ENCODE measurements around the gene RPL6.
"Not testable (repeated sequence)": the region's sequence is repeated elsewhere in the genome, so short reads cannot be mapped to it uniquely, and the experiment has no call there.

Gene RPL6

DNA sequence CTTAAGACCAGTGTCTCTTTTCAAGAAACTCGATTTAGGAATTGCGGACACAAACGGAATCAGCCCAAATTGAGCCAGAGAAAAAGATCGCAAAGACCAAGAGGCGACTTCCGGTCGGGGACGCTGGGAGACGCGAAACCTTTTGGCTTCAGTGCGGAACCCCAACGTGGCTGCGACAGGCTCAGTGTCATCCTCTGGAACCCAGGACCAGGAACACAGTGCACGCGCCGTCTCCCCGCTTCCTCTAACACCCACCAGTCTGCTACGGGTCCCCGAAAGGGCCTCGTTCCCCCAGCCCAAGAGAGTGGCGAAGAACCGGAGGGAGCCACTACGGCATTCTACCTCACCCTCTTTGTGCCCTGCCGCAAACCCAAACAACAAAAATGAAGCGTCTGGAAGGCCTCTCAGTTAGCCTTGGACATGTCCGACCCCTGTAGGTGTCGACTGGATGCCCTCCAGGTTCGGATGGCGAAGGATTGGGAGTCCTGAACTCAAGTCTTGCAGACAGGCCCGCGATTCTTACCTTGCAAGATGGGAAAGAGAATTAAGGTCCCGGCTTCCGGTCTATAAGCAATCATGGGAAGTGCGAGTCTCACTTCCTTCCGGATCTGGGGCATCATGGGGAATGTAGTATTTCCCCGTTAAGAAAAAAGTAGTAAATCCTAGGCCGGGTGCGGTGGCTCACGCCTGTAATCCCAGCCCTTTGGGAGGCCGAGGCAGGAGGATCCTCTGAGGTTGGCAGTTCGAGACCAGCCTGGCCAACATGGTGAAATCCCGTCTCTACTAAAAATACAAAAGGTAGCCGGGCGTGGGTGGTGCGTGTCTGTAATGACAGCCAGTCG lies at the start of gene RPL6:
TSS of gene RPL6 (minus strand) at position 542 of the 842 bp plus-strand sequence. CDS start 949 bp downstream, outside the sequence.
- peak within 1 kb of the TSS; percentile 79 for H3K4me3 ChIP-seq (ENCODE audit: low read length)

DNA sequence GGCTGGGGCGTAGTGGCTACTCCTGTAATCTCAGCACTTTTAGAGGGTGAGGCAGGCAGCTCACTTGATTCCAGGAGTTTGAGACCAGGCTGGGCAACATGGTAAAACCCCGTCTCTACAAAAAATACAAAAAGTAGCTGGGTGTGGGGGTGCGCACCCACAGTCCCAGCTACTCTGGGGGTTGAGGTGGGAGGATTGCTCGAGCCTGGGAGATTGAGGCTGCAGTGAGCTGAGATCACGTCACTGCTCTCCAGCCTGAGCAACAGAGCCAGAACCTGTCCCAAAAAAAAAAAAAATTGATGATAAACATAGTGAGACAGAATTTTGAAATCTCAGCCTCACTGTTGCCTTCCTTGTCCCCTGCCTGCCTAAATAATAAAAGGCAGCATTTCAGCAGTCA lies 49.3 kb upstream of the RPL6 start:
- no peaks in the 10 kb centered on the region for H3K27me3 ChIP-seq (ENCODE audit: insufficient read depth, low read length)
- peaks cover 38% of the 10 kb centered on the region for H3K36me3 ChIP-seq (ENCODE audit: insufficient read depth, low read length)
- no peak overlapping the region for H3K4me3 ChIP-seq (ENCODE audit: low read length)
- H3K9me3 ChIP-seq (ENCODE audit: low read length), result peaks cover 3% of the 10 kb centered on the region
- H2AFZ ChIP-seq (ENCODE audit: low read depth, low read length), result no peak overlapping the region
- peaks cover 10% of the 10 kb centered on the region for H3K4me1 ChIP-seq (ENCODE audit: insufficient read depth, low read length)

More for the DNA sequence above, at the start of gene RPL6:
- H3K27me3 ChIP-seq (ENCODE audit: insufficient read depth, low read length), result no peaks in the 10 kb centered on the region
- H2AFZ ChIP-seq (ENCODE audit: low read depth, low read length), result peak within 1 kb of the TSS; percentile 24
- peaks cover 40% of the 10 kb centered on the region for H3K36me3 ChIP-seq (ENCODE audit: insufficient read depth, low read length)
- peaks cover 17% of the 10 kb centered on the region for H3K4me1 ChIP-seq (ENCODE audit: insufficient read depth, low read length)
- no peaks in the 10 kb centered on the region for H3K9me3 ChIP-seq (ENCODE audit: low read length)

DNA sequence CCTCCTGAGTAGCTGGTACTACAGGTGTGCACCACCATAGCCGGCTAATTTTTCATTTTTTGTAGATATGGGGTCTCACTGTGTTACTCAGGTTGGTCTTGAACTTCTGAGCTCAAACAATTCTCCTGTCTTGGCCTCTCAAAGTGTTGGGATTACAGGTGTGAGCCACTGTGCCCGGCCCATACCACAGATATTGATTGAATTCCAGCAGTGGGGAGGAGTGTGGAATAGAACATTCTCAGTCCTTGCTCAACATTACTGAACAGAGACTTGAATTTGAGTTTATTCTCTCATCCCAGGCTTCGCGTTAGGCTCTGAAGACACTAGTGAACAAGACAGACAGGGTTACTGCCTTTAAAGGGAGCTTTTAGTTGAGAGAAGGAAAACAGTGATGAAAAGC lies 48.9 kb upstream of the RPL6 start:
- Histone ChIP-seq H3K27me3 (ENCODE audit: insufficient read depth, low read length) (no peaks in the 10 kb centered on the region), H3K9me3 (ENCODE audit: low read length) (peaks cover 3% of the 10 kb centered on the region), H3K36me3 (ENCODE audit: insufficient read depth, low read length) (peaks cover 41% of the 10 kb centered on the region), H3K4me3 (ENCODE audit: low read length) (no peak overlapping the region), H3K4me1 (ENCODE audit: insufficient read depth, low read length) (peaks cover 10% of the 10 kb centered on the region), H2AFZ (ENCODE audit: low read depth, low read length) (no peak overlapping the region)

- Histone ChIP-seq H3K36me3 (ENCODE audit: insufficient read depth, low read length) (peaks cover 48% of the 10 kb centered on the region), H3K4me1 (ENCODE audit: insufficient read depth, low read length) (peaks cover 10% of the 10 kb centered on the region)
- not testable (repeated sequence) for H3K4me3 ChIP-seq (ENCODE audit: low read length); H2AFZ ChIP-seq (ENCODE audit: low read depth, low read length); H3K9me3 ChIP-seq (ENCODE audit: low read length); H3K27me3 ChIP-seq (ENCODE audit: insufficient read depth, low read length)
Measured at GRCh38 chr12:112457142-112457541, 47.7 kb upstream of the RPL6 start.

GRCh38 chr12:112456029-112456428 lies 46.6 kb upstream of the RPL6 start:
- peaks cover 10% of the 10 kb centered on the region for H3K4me1 ChIP-seq (ENCODE audit: insufficient read depth, low read length)
- peaks cover 55% of the 10 kb centered on the region for H3K36me3 ChIP-seq (ENCODE audit: insufficient read depth, low read length)
- H2AFZ ChIP-seq (ENCODE audit: low read depth, low read length), result no peak overlapping the region
- no peak overlapping the region for H3K4me3 ChIP-seq (ENCODE audit: low read length)
- H3K27me3 ChIP-seq (ENCODE audit: insufficient read depth, low read length), result no peaks in the 10 kb centered on the region
- peaks cover 3% of the 10 kb centered on the region for H3K9me3 ChIP-seq (ENCODE audit: low read length)

DNA sequence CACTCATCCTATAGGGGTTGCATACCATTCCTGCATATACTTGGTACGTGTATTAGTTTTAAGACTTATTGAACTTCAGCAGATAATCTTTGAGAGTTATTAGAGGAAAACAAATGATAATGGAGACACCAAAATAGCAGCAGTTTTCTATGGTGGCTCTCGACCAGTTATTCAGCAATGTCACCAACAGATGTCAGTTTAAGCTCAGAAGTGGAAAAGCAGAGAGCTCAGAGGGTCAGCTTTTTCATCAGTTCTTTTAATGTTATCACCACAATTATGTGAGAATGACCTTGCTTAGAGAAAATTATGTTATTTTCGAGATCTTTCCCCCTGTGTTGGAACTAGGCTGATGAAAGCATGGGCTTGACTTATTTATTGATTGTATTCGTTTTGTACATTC lies 41.3 kb upstream of the RPL6 start:
- peaks cover 63% of the 10 kb centered on the region for H3K36me3 ChIP-seq (ENCODE audit: insufficient read depth, low read length)

GRCh38 chr12:112448165-112448564 lies 38.8 kb upstream of the RPL6 start:
- not testable (repeated sequence) for H2AFZ ChIP-seq (ENCODE audit: low read depth, low read length); H3K9me3 ChIP-seq (ENCODE audit: low read length); H3K4me1 ChIP-seq (ENCODE audit: insufficient read depth, low read length); H3K4me3 ChIP-seq (ENCODE audit: low read length); H3K27me3 ChIP-seq (ENCODE audit: insufficient read depth, low read length)
- H3K36me3 ChIP-seq (ENCODE audit: insufficient read depth, low read length), result peaks cover 46% of the 10 kb centered on the region

More for the DNA sequence above, 41.3 kb upstream of the RPL6 start:
- no peaks in the 10 kb centered on the region for H3K4me1 ChIP-seq (ENCODE audit: insufficient read depth, low read length)
- no peak overlapping the region for H2AFZ ChIP-seq (ENCODE audit: low read depth, low read length)
- no peaks in the 10 kb centered on the region for H3K27me3 ChIP-seq (ENCODE audit: insufficient read depth, low read length)
- H3K4me3 ChIP-seq (ENCODE audit: low read length), result no peak overlapping the region
- H3K9me3 ChIP-seq (ENCODE audit: low read length), result no peaks in the 10 kb centered on the region

GRCh38 chr12:112447106-112447505 lies 37.7 kb upstream of the RPL6 start:
- Histone ChIP-seq H3K9me3 (ENCODE audit: low read length) (no peaks in the 10 kb centered on the region), H3K4me3 (ENCODE audit: low read length) (no peak overlapping the region), H3K36me3 (ENCODE audit: insufficient read depth, low read length) (peaks cover 41% of the 10 kb centered on the region), H3K4me1 (ENCODE audit: insufficient read depth, low read length) (no peaks in the 10 kb centered on the region), H2AFZ (ENCODE audit: low read depth, low read length) (no peak overlapping the region), H3K27me3 (ENCODE audit: insufficient read depth, low read length) (no peaks in the 10 kb centered on the region)

GRCh38 chr12:112446008-112446725 lies 36.8 kb upstream of the RPL6 start:
- Histone ChIP-seq H3K4me3 (ENCODE audit: low read length) (no peak overlapping the region), H3K4me1 (ENCODE audit: insufficient read depth, low read length) (no peaks in the 10 kb centered on the region), H3K36me3 (ENCODE audit: insufficient read depth, low read length) (peaks cover 34% of the 10 kb centered on the region), H2AFZ (ENCODE audit: low read depth, low read length) (no peak overlapping the region), H3K27me3 (ENCODE audit: insufficient read depth, low read length) (no peaks in the 10 kb centered on the region), H3K9me3 (ENCODE audit: low read length) (no peaks in the 10 kb centered on the region)

DNA sequence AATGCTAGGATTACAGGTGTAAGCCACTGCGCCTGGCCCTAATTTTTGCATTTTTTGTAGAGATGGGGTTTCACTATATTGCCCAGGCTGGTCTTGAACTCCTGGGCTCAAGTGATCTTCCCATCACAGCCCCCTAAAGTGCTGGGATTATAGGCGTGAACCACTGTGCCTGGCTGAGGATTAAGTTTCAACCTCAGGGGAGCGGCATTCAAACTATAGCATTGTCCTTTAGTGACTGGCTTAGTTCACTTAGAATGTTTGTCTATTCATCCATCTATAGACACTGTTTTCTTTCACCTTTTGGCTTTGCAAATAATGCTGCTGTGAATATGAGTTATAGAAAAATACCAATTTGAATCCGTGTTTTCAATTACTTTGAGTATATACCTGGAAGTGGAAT lies 34.5 kb upstream of the RPL6 start:
- peaks cover 20% of the 10 kb centered on the region for H3K36me3 ChIP-seq (ENCODE audit: insufficient read depth, low read length)
- H2AFZ ChIP-seq (ENCODE audit: low read depth, low read length), result no peak overlapping the region
- no peaks in the 10 kb centered on the region for H3K27me3 ChIP-seq (ENCODE audit: insufficient read depth, low read length)
- H3K9me3 ChIP-seq (ENCODE audit: low read length), result no peaks in the 10 kb centered on the region
- no peak overlapping the region for H3K4me3 ChIP-seq (ENCODE audit: low read length)
- H3K4me1 ChIP-seq (ENCODE audit: insufficient read depth, low read length), result no peaks in the 10 kb centered on the region

- not testable (repeated sequence) for H3K27me3 ChIP-seq (ENCODE audit: insufficient read depth, low read length); H2AFZ ChIP-seq (ENCODE audit: low read depth, low read length); H3K4me1 ChIP-seq (ENCODE audit: insufficient read depth, low read length); H3K36me3 ChIP-seq (ENCODE audit: insufficient read depth, low read length); H3K9me3 ChIP-seq (ENCODE audit: low read length); H3K4me3 ChIP-seq (ENCODE audit: low read length)
Measured at GRCh38 chr12:112440653-112441052, 31.2 kb upstream of the RPL6 start.

DNA sequence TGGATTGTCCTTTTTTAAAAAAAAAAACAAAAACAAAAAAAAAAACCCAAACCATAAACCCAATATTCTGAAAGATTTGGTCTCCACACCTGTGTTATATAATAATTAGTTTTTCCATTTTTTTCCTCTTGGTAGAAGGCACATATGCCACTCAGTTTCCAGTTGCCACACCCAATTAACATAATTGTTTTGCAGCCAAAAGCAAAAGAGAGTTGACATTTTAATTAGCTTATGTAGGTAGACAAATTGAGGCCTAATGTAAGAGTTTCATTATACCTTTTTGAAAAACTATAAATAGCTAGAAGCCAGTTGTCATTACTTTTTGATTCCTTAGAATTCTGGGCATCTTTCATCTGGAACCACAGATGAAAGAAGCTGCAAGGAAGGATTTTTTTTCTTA lies 30.4 kb upstream of the RPL6 start:
- peaks cover 5% of the 10 kb centered on the region for H3K4me1 ChIP-seq (ENCODE audit: insufficient read depth, low read length)
- H2AFZ ChIP-seq (ENCODE audit: low read depth, low read length), result no peak overlapping the region
- no peaks in the 10 kb centered on the region for H3K27me3 ChIP-seq (ENCODE audit: insufficient read depth, low read length)
- peaks cover 4% of the 10 kb centered on the region for H3K36me3 ChIP-seq (ENCODE audit: insufficient read depth, low read length)
- H3K9me3 ChIP-seq (ENCODE audit: low read length), result no peaks in the 10 kb centered on the region
- H3K4me3 ChIP-seq (ENCODE audit: low read length), result no peak overlapping the region

- not testable (repeated sequence) for H3K9me3 ChIP-seq (ENCODE audit: low read length); H3K27me3 ChIP-seq (ENCODE audit: insufficient read depth, low read length); H3K36me3 ChIP-seq (ENCODE audit: insufficient read depth, low read length); H3K4me3 ChIP-seq (ENCODE audit: low read length); H3K4me1 ChIP-seq (ENCODE audit: insufficient read depth, low read length); H2AFZ ChIP-seq (ENCODE audit: low read depth, low read length)
Measured at GRCh38 chr12:112438645-112439044, 29.2 kb upstream of the RPL6 start.
